Uterus (tissue), 4 donors: ENCODE measurements around the gene NUBP2. TPM values are rescaled to one million over a fixed set of nuclear protein-coding genes. Genes with fewer than 3 reads are reported as not detected.

Experiments
- DNase-seq, 2 donors: peaks; one replicate each; pipeline ENCODE4 v3.0.0-alpha.2; 2019 to 2020
- H3K27ac ChIP-seq, 2 donors: fragments of 200-600 bp; sonication (generic); 1 replicate in 1 of 2; 2 replicates in 1 of 2; pipeline ENCODE4 v1.5.1; 2016 to 2018
- H3K27me3 ChIP-seq, 2 donors: fragments of 200-600 bp; sonication (generic); one replicate each; pipeline ENCODE4 v1.5.1; 2018 to 2019; ENCODE audit warnings: control low read depth in 1 of 2
- H3K36me3 ChIP-seq, 2 donors: fragments of 200-600 bp; sonication (generic); one replicate each; pipeline ENCODE4 v1.5.1; 2019; ENCODE audit warnings: control low read depth in 1 of 2
- H3K4me1 ChIP-seq, 2 donors: fragments of 200-600 bp; sonication (generic); one replicate each; pipeline ENCODE4 v1.5.1; 2018 to 2019; ENCODE audit warnings: control low read depth in 1 of 2
- H3K4me3 ChIP-seq, 2 donors: fragments of 200-600 bp; sonication (generic); 1 replicate in 1 of 2; 2 replicates in 1 of 2; pipeline ENCODE4 v1.5.1; 2018 to 2019; ENCODE audit warnings: mild to moderate bottlenecking in 1 of 2
- H3K9me3 ChIP-seq, 2 donors: fragments of 200-600 bp; sonication (generic); one replicate each; pipeline ENCODE4 v1.5.1; 2019; ENCODE audit warnings: control low read depth in 1 of 2
- CTCF ChIP-seq, 4 experiments: fragments of 200-600 bp in 2 of 4; fragments of 450-650 bp in 2 of 4; sonication (generic) in 2 of 4; IDR thresholded peaks; one replicate each; pipeline ENCODE4 v1.5.1; 2016 to 2019; ENCODE audit warnings: antibody characterized with exemption in 4 of 4, mild to moderate bottlenecking in 2 of 4, moderate library complexity in 1 of 4
- POLR2A ChIP-seq, 2 donors: fragments of 450-650 bp; IDR thresholded peaks; one replicate each; pipeline ENCODE4 v1.6.1; 2016; ENCODE audit warnings: antibody characterized with exemption in 2 of 2, mild to moderate bottlenecking in 1 of 2, moderate library complexity in 1 of 2
- intact Hi-C: fragments of 100-400 bp; cut with DNase I; formaldehyde crosslinking; loops from one replicate; pipeline ENCODE4 v1.15.1; 2023; ENCODE audit warnings: low total_unique reads
- total RNA-seq, 4 donors: library from RNA; depleted of rRNA in 3 of 4; stranded (reverse); fragments of >200 nt in 3 of 4; gene quantifications; one replicate each; pipeline versions ENCODE4 v1.1.0 to v1.2.4, GENCODE V29; 2014 to 2023
- donor health status: DM: yes; HTN: yes; CAD: no.

Gene NUBP2
- total RNA-seq, 4 donors from 2014 or later = 40.5 to 54.6 (median 47.2) TPM

- Histone ChIP-seq H3K27ac (no peak overlapping the region), H3K36me3 (no peaks in the 10 kb centered on the region), H3K27me3 (no peaks in the 10 kb centered on the region), H3K4me1 (peaks cover 0 to 7% of the 10 kb centered on the region in 2 donors), H3K9me3 (no peaks in the 10 kb centered on the region), H3K4me3 (no peak overlapping the region)
- TF ChIP-seq CTCF (IDR thresholded peaks at IDR 0.05) (no peak), POLR2A (IDR thresholded peaks at IDR 0.05) (no peak)
- intact Hi-C loops = no loop called here
- DNase-seq = no peak
Observed at GRCh38 chr16:1779741-1780676, 2.8 kb upstream of the NUBP2 start.

GRCh38 chr16:1780677-1781072 lies 2.1 kb upstream of the NUBP2 start:
- Histone ChIP-seq H3K4me3 (no peak overlapping the region), H3K27ac (no peak overlapping the region), H3K36me3 (no peaks in the 10 kb centered on the region), H3K27me3 (no peaks in the 10 kb centered on the region), H3K4me1 (peaks cover 0 to 7% of the 10 kb centered on the region in 2 donors), H3K9me3 (no peaks in the 10 kb centered on the region)
- no peak for DNase-seq
- intact Hi-C loops = no loop called here
- TF ChIP-seq POLR2A (IDR thresholded peaks at IDR 0.05) (no peak), CTCF (IDR thresholded peaks at IDR 0.05) (no peak)

- Histone ChIP-seq H3K27me3 (no peaks in the 10 kb centered on the region), H3K36me3 (no peaks in the 10 kb centered on the region), H3K27ac (peak overlapping the region; percentile 80 to 87), H3K4me3 (peak overlapping the region; percentile 47 to 98), H3K4me1 (peaks cover 0 to 7% of the 10 kb centered on the region in 2 donors), H3K9me3 (no peaks in the 10 kb centered on the region)
- peak in 1 of 2 donors; percentile 21 for DNase-seq
- TF ChIP-seq CTCF (IDR thresholded peaks at IDR 0.05) (no peak), POLR2A (IDR thresholded peaks at IDR 0.05) (no peak)
- intact Hi-C loops = no loop called here
Observed at GRCh38 chr16:1781254-1781653, 1.5 kb upstream of the NUBP2 start.

- no peaks in the 10 kb centered on the region for H3K27me3 ChIP-seq
- peak in 1 of 2 donors; percentile 33 for DNase-seq
- intact Hi-C loops = no loop called here
Observed at GRCh38 chr16:1781758-1782407, 877 bp upstream of the NUBP2 start.

More at GRCh38 chr16:1781758-1782407, 877 bp upstream of the NUBP2 start:
- H3K9me3 ChIP-seq = no peaks in the 10 kb centered on the region
- H3K36me3 ChIP-seq = no peaks in the 10 kb centered on the region
- peak overlapping the region; percentile 80 to 87 for H3K27ac ChIP-seq
- peaks cover 0 to 7% of the 10 kb centered on the region in 2 donors for H3K4me1 ChIP-seq
- peak overlapping the region; percentile 47 to 98 for H3K4me3 ChIP-seq
- no peak for TF ChIP-seq CTCF (IDR thresholded peaks at IDR 0.05)
- no peak for TF ChIP-seq POLR2A (IDR thresholded peaks at IDR 0.05)
